Heart left ventricle (tissue), 13 donors: ENCODE measurements around the gene SCLY.

ENCODE experiments used
- CTCF ChIP-seq, 12 donors: fragments of 200-600 bp; sonication (generic) in 4 of 12; IDR thresholded peaks; one replicate each; pipeline versions ENCODE4 v1.5.0 to v1.8.0; 2018 to 2022; ENCODE audit warnings: antibody characterized with exemption in 12 of 12, mild to moderate bottlenecking in 5 of 12
- POLR2A ChIP-seq, 2 donors: fragments of 450-650 bp; IDR thresholded peaks; one replicate each; pipeline ENCODE4 v1.6.1; 2017; ENCODE audit warnings: antibody characterized with exemption in 2 of 2, mild to moderate bottlenecking in 2 of 2, moderate library complexity in 2 of 2
- donor health status: ischemic (EF 13 %, LVEDD 7.1; RV severe dilation, severe dysfunction).
- donor health status: DM: no; HTN: yes; CAD: no.
- donor health status: DM: no; HTN: no; CAD: no.
- donor health status: ischemic (EF 25% LVEDD 6.9; RV normal size, moderate dysfunction).
- donor health status: ischemic (EF 25% LVEDD 5.7; RV mildly dilated, moderate dysfunction).
- donor health status: ischemic (EF 35%, LVEDD 5.7; RV mildly dilated, moderate dysfunction).
- donor health status: nonischemic (EF 11% LVEDD 7.7; RV severe dilation, severe dysfunction).
- donor health status: DM: yes; HTN: yes; CAD: no.
- donor health status: PGD.
- donor health status: ischemic (EF 29% LVEDD 5.4; RV normal size, mild dysfunction).
- donor health status: nonischemic (EF 23%, LVEDD 6.1; RV moderate dilation, normal function).

DNA sequence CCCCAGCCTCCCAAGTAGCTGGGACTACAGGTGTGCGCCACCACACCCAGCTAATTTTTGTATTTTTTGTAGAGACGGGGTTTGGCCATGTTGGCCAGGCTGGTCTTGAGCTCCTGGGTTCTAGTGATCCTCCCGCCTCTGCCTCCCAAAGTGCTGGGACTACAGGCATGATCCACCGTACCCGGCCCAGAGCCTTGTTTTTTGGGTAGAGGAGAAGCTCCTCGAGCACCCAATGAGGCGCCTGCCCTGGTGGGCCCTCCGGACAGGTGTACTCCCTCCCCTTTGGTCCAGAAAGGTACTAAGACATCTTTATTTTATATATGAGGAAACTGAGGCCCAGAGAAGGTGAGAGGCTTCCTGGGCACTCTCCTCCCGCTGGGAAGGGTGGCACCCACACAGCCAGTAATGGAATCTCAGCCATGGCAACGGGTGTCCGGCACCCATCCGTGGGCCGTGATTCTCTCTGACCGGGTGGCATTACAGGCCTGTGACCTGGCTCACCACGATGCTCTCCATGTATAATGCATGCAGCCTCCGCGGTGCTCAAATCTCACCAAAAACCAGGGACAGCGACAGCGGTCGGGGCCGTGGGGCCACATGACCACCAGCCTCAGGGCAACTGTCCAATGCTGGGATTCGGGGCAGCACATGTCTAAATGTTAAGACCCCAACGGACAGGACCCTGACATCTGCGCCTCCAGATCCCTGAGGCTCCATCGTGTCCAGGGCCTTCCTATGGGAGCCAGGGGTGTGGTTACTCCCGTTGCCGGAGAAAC lies 60.9 kb downstream of the SCLY start:
- no peak for TF ChIP-seq CTCF (IDR thresholded peaks at IDR 0.05)
- TF ChIP-seq POLR2A (IDR thresholded peaks at IDR 0.05), result no peak
